Colonic mucosa (tissue), 4 donors: ENCODE results near the gene ABITRAM. TPM values are rescaled to one million over a fixed set of nuclear protein-coding genes. Genes with fewer than 3 reads are reported as not detected.
"Not testable (repeated sequence)": the region's sequence is repeated elsewhere in the genome, so short reads cannot be mapped to it uniquely, and the experiment has no call there.

Source experiments
- DNase-seq: peaks from one replicate; pipeline ENCODE4 v3.0.0-alpha.2; 2020
- H3K27ac ChIP-seq: fragments of 200-600 bp; one replicate; pipeline ENCODE4 v1.8.0; 2021
- H3K27me3 ChIP-seq: fragments of 200-600 bp; one replicate; pipeline ENCODE4 v1.8.0; 2021
- H3K36me3 ChIP-seq: fragments of 200-600 bp; one replicate; pipeline ENCODE4 v1.8.0; 2021
- H3K4me1 ChIP-seq: fragments of 200-600 bp; one replicate; pipeline ENCODE4 v1.8.0; 2021; ENCODE audit warnings: mild to moderate bottlenecking
- H3K4me3 ChIP-seq: fragments of 200-600 bp; one replicate; pipeline ENCODE4 v1.8.0; 2021
- H3K9ac ChIP-seq, 2 donors: one replicate each; pipeline ENCODE4 v1.7.0; 2013; ENCODE audit warnings: control low read depth in 2 of 2, low read depth in 2 of 2, low read length in 2 of 2
- H3K9me3 ChIP-seq: fragments of 200-600 bp; one replicate; pipeline ENCODE4 v1.8.0; 2021
- intact Hi-C: fragments of 100-400 bp; cut with DNase I; formaldehyde crosslinking; loops from one replicate; pipeline ENCODE4 v1.14.1; 2022
- total RNA-seq, 2 donors: library from RNA; stranded (reverse); fragmentation: NEBNext Ultra II Directional in 1 of 2; extraction: Animal tissue kit (Norgen Biotek cat#: 25700) in 1 of 2; gene quantifications; one replicate each; pipeline ENCODE4 v1.2.1, GENCODE V29; 2021
- TF ChIP-seq, protein P1 (sequence below): fragments of 200-600 bp; IDR thresholded peaks from one replicate; pipeline ENCODE4 v1.8.0; 2022; ENCODE audit warnings: antibody characterized with exemption, mild to moderate bottlenecking
- donor health status: healthy.
- donor health status: DM: no; HTN: no; CAD: no.
- donor health status: DM: no; HTN: no; CAD: no.

The ABITRAM gene
- total RNA-seq, 2 donors from 2014 or later, result 15.3 to 15.7 TPM

DNA sequence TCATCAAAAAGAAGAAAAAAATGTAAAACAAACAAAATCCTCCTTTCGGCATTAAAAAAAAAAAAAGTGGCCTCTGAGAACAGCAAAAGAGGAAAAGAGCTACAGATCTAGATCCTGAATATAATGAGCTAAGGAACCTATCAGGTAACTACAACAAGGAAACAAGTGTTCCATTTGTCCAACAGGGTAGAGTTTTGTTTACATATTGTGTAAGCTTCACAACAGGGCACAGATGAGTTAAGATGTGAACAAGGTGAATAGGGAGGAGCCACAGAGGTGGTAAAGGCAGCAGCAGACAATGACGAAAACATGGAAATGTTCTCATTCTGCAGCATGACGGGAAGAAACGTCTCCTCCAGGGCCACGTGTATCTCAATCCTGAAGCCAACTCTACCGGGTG lies 14.7 kb upstream of the ABITRAM start:
- no peak overlapping the region for H3K27ac ChIP-seq
- H3K9me3 ChIP-seq, result no peaks in the 10 kb centered on the region
- no peaks in the 10 kb centered on the region for H3K4me1 ChIP-seq
- intact Hi-C loops, result no loop called here
- TF ChIP-seq, protein P1, sequence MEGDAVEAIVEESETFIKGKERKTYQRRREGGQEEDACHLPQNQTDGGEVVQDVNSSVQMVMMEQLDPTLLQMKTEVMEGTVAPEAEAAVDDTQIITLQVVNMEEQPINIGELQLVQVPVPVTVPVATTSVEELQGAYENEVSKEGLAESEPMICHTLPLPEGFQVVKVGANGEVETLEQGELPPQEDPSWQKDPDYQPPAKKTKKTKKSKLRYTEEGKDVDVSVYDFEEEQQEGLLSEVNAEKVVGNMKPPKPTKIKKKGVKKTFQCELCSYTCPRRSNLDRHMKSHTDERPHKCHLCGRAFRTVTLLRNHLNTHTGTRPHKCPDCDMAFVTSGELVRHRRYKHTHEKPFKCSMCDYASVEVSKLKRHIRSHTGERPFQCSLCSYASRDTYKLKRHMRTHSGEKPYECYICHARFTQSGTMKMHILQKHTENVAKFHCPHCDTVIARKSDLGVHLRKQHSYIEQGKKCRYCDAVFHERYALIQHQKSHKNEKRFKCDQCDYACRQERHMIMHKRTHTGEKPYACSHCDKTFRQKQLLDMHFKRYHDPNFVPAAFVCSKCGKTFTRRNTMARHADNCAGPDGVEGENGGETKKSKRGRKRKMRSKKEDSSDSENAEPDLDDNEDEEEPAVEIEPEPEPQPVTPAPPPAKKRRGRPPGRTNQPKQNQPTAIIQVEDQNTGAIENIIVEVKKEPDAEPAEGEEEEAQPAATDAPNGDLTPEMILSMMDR, result no peak
- H3K9ac ChIP-seq, result no peak overlapping the region
- no peaks in the 10 kb centered on the region for H3K36me3 ChIP-seq
- DNase-seq, result peak; percentile 30
- no peak overlapping the region for H3K4me3 ChIP-seq
- H3K27me3 ChIP-seq, result no peaks in the 10 kb centered on the region

DNA sequence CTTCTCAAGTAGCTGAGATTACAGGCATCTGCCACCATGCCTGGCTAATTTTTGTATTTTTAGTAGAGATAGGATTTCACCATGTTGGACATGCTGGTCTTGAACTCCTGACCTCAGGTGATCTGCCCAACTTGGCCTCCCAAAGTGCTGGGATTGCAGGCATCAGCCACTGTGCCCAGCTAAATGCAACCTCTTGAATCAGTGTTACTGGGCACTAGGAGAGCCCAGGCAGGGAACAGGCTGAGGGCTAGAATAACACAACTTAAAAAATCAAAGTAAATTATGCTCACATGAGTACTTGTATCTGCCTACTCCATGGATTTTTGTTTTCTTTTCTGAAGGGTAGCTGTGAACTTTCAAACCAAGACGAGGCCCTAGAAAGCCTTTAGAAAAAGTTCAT lies 13.8 kb upstream of the ABITRAM start:
- H3K36me3 ChIP-seq, intact Hi-C loops: not testable (repeated sequence)

DNA sequence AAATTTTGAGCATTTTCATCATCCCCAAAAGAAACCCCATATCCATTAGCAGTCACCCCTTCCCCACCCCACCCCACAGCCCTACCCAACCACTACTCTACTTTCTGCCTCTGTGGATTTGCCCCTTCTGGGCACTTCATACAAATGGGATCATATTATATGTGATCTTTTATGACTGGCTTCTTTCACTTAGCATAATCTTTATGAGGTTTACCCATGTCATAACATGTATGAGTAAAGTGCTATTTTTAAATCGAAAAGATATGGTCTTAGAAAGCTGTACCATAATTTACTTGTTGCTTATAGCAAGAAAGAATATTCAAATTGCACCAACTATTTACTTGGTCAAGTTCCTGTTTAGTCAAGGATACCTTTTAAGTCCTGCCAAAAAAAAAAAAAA lies 13.0 kb upstream of the ABITRAM start:
- Histone ChIP-seq H3K36me3 (no peaks in the 10 kb centered on the region), H3K9me3 (no peaks in the 10 kb centered on the region), H3K4me1 (no peaks in the 10 kb centered on the region), H3K27ac (no peak overlapping the region), H3K27me3 (no peaks in the 10 kb centered on the region), H3K9ac (no peak overlapping the region), H3K4me3 (no peak overlapping the region)
- intact Hi-C loops, result no loop called here
- no peak for DNase-seq
- TF ChIP-seq, protein P1, result no peak

More for the DNA sequence above, 13.8 kb upstream of the ABITRAM start:
- not testable (repeated sequence) for H3K27ac ChIP-seq, H3K27me3 ChIP-seq, H3K4me3 ChIP-seq, H3K9me3 ChIP-seq, H3K4me1 ChIP-seq, DNase-seq, H3K9ac ChIP-seq

DNA sequence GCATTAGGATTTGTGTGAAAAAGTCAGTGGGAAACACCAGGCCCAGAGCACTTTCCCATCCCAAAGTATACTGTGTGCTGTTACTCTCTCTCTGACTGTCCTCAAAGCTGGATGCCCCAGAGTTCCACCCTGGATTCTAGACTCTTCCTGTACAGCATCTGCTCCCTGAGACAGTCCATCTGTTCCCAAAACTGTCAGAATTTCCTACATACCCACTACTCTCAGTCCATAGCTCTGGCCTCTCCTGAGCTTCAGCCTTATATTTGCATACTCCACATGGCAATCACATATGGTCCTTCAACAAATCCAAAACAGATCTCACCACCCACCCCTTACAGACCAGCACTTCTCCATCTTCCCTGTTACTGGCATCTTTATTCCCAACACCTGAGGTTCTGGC lies 9.7 kb upstream of the ABITRAM start:
- Histone ChIP-seq H3K4me1 (no peaks in the 10 kb centered on the region), H3K4me3 (no peak overlapping the region), H3K27ac (no peak overlapping the region), H3K9ac (no peak overlapping the region), H3K9me3 (no peaks in the 10 kb centered on the region), H3K27me3 (no peaks in the 10 kb centered on the region), H3K36me3 (no peaks in the 10 kb centered on the region)
- no peak for DNase-seq
- TF ChIP-seq, protein P1, result no peak
- intact Hi-C loops, result no loop called here

DNA sequence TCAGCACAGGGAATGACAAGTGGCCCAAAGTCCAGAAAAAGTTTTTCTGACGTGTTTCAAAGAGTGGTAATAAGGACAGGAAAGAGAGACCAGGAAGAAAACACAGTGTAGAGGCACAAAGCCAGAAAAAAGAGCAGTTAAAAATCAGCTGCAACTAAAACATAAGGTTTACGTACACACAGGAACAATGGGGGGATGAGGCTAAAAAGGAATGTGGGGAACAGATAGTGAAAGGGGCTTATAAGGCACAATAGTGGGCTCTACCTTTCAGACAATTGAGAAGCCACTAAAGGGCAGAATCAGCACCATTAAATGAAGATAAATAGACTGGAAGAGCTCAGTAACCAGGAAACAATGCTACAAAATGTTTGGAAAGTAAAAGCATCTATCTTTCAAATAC lies 5.8 kb upstream of the ABITRAM start:
- Histone ChIP-seq H3K27me3 (no peaks in the 10 kb centered on the region), H3K27ac (no peak overlapping the region), H3K36me3 (no peaks in the 10 kb centered on the region), H3K9ac (no peak overlapping the region), H3K9me3 (no peaks in the 10 kb centered on the region), H3K4me3 (no peak overlapping the region), H3K4me1 (peaks cover 8% of the 10 kb centered on the region)
- TF ChIP-seq, protein P1, result no peak
- intact Hi-C loops, result no loop called here
- no peak for DNase-seq

DNA sequence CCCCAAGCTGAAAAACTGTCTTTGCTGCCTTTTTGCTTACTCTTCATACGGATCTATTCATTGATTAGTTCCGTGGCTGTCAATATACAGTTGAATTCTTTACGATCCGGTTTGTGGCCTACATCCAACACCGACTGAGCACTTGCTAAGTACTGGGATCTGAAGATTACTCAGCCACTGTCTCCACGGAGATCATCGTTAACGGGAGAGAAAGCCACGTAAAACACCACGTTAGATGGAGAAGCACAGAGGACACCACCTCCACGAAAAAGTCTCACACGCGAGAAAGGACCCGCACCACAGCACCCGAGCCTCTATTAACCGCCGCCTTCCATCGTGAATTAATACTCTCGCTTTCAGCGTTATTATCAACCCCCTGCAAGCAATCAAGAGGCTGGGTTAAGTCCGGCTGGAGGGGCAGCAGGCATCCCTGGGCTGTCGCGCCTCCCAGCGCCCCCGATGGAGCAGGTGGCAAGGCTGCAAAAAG lies 926 bp upstream of the ABITRAM start:
- TF ChIP-seq, protein P1, result no peak
- Histone ChIP-seq H3K9ac (peak overlapping the region; percentile 71 to 90), H3K4me3 (peak overlapping the region; percentile 89), H3K9me3 (no peaks in the 10 kb centered on the region), H3K27ac (peak overlapping the region; percentile 84), H3K4me1 (peaks cover 8% of the 10 kb centered on the region), H3K36me3 (no peaks in the 10 kb centered on the region), H3K27me3 (no peaks in the 10 kb centered on the region)
- DNase-seq, result no peak
- intact Hi-C loops, result no loop called here
